Measurements from ENCODE around the gene TBC1D10A. TPM values are rescaled to one million over a fixed set of nuclear protein-coding genes. Genes with fewer than 3 reads are reported as not detected.
A peak's percentile ranks its signal among the peaks of the same experiment; 100 is the strongest.

The TBC1D10A gene, protein sequence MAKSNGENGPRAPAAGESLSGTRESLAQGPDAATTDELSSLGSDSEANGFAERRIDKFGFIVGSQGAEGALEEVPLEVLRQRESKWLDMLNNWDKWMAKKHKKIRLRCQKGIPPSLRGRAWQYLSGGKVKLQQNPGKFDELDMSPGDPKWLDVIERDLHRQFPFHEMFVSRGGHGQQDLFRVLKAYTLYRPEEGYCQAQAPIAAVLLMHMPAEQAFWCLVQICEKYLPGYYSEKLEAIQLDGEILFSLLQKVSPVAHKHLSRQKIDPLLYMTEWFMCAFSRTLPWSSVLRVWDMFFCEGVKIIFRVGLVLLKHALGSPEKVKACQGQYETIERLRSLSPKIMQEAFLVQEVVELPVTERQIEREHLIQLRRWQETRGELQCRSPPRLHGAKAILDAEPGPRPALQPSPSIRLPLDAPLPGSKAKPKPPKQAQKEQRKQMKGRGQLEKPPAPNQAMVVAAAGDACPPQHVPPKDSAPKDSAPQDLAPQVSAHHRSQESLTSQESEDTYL
- 11.1 and 12.9 TPM in 2 replicates for total RNA-seq (2014; rRNA removed; shearing (Covaris generic))
- 10.1 and 13.4 TPM in 2 replicates for polyA plus RNA-seq (2015; cell fraction: cytosol; rRNA removed)
- 21.7 and 25.2 TPM in 2 replicates for polyA plus RNA-seq (2015; cell fraction: nucleus; rRNA removed)

- peak; percentile 79 for DNase-seq (ENCODE audit: low read depth)
Measured at GRCh38 chr22:30326706-30327362, at the start of gene TBC1D10A. TSS of gene TBC1D10A (minus strand) at chr22:30326941. CDS start at chr22:30326881, 60 bp downstream.

DNA sequence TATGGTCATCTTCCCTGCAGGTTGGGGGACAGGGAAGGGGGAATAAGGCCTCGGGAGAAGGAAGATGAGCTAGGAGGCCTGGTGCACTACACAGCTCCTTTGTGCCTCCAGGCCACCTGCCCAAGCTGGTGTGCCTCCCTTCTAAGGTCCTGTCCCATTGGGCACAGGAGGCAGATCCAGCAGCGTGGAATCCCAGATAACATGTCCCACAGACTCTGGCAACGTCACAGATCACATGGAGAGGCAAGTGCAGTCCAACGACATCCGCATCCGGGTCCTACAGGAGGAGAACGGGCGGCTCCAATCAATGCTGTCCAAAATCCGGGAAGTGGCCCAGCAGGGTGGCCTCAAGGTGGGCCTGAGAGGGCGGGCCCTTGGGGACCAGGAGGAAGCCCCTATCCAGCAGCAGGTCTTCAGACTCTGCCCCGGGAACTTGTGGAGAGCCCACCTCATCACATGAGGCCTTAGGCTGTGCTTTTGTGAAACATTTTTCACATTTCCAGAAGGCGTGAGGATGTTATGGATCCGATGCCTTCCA, 48.6 kb upstream of the TBC1D10A start:
- no peak for DNase-seq (ENCODE audit: low read depth)

DNA sequence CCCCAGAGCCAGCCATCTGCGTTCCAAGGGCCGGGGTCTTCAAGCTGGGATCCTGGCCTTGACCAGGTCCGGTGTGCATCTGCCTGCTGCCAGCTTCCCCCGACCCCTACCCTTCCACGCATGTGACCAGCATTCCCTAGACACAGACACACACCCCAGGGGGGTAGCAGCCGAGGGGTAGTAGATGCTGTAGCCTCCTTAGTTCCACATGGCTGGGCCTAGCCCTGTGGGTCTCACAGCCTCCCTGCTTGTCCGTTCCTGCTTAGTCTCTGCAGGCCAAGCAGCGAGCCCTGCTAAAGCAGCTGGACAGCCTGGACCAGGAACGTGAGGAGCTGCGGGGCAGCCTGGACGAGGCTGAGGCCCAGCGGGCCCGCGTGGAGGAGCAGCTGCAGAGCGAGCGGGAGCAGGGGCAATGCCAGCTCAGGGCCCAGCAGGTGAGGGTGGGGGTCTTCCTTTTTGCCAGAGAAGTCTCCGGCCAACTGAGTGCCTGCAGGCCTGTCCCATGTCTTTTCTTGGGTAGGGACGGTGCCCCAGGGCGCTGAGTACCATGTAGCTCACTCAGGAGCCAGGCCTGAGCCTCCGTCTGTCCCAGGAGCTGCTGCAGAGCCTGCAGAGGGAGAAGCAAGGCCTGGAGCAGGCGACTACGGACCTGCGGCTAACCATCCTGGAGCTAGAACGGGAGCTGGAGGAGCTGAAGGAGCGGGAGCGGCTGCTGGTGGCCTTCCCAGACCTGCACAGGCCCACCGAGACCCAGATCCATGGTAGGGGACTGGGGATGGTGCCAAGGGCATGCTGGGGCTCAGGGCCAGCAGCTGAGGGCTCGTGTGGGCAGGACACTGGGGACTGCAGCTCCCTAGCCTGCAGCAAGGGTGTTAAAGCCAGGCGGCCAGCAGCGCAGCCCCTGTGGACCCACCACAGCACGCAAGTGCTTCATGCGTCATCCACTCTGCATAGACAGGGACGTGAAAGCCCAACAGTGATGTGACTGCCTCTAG, 46.9 kb upstream of the TBC1D10A start:
- DNase-seq (ENCODE audit: low read depth): no peak

DNA sequence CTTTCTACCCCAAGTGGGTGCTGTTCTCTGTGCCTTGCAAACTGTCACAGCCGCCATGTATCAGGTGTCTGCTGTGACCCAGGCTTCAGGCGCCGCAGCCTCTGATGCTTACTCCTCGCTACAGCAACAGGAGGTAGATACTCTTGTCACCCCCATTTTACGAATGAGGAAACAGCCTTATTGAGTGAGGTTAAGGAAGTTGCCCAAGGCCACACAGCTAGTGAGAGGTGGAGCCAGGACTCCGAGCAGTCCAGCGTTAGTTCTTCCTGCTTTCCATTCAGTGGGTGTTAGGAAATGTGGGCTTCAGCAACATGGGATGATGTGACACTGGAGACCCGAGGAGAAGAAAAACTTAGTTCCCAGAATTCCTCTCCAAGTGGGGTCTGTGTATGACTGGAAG, 46.2 kb upstream of the TBC1D10A start:
- no peak for DNase-seq (ENCODE audit: low read depth)

- no peak for DNase-seq (ENCODE audit: low read depth)
Measured at GRCh38 chr22:30371981-30372380, 45.2 kb upstream of the TBC1D10A start.

DNA sequence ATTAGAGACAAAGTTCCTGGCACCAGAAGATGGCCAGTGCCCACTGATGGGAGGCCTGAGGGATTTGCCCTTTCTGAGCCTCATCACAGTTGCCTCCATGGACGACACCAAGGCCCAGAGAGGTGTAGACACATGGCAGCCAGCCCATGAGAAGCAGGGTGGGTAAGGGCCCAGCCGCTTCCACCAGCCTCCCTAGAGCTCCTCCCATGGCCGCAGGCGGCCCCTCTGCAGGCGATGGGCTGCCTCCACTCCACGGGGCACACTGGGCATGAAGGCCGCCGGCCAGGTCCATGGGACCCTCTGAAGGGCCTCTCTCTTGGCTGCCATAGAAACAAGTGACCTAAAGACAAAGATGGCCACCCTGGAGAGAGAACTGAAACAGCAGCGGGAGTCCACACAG, 44.6 kb upstream of the TBC1D10A start:
- DNase-seq (ENCODE audit: low read depth): no peak

GRCh38 chr22:30370641-30371230, 44.0 kb upstream of the TBC1D10A start:
- no peak for DNase-seq (ENCODE audit: low read depth)

DNA sequence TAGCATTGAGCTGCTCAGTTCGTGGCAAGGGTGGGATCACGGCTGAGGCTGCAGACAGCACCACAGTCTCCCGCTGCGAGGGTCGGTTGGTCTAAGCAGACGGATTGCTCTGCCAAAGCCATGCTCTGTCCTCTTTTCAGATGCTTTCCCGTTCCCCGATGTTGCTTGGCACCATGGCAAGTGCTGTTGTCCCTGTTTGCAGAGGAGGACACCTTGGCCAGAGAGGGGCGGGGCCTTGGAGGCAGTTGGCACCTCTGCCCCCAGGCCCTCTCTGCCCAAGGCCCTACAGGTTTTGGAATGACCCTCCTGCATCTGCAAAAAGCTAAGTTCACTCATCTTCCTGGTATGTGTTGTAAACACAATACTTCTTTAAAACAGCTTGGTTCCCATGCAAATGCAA, 41.7 kb upstream of the TBC1D10A start:
- DNase-seq (ENCODE audit: low read depth): no peak

GRCh38 chr22:30365891-30366290, 39.1 kb upstream of the TBC1D10A start:
- DNase-seq (ENCODE audit: low read depth): no peak

- no peak for DNase-seq (ENCODE audit: low read depth)
Measured at GRCh38 chr22:30362651-30363281, 36.0 kb upstream of the TBC1D10A start.

- DNase-seq (ENCODE audit: low read depth): no peak
Measured at GRCh38 chr22:30361916-30362650, 35.3 kb upstream of the TBC1D10A start.

DNA sequence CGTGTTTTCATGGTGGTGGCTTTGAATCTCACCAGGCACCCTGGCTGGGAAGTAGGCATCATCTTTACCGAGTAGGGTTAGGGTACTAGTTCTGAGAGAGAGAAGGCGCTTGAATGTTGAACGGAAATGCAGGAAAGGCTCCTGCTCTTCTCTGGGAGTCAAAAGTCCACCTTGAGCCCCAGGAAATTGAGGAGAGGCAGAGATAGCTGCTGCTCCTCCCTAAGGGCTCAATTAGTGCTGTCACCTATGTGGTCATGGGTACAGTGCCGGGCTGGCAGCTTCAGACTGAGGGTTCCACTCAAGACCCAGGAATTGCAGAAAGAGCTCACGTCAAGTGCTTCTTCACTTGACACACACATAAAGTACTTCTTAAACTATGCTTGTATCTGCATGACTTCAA, 31.8 kb upstream of the TBC1D10A start:
- DNase-seq (ENCODE audit: low read depth): no peak

DNA sequence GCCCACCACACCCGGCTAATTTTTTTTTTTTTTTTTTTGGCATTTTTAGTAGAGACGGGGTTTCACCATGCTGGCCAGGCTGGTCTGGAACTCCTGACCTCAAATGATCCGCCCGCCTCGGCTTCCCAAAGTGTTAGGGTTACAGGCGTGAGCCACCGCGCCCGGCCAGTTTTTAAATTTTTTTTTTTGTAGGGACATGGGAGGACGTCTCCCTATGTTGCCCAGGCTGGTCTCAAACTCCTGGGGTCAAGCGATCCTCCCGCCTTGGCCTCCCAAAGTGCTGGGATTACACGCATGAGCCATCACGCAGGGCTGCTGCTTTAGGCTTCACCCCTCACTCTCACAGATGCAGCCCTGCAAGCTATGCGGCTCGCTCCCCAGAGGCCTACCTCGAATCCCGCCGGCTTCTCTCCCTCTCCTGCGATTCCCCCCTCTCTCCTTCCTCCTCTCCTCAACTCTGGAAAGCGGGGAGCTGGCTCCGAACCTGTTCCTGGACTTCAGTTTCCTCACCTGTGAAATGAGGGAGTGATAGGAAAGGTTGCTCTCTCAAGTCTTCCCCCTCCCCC, 31.0 kb upstream of the TBC1D10A start:
- DNase-seq (ENCODE audit: low read depth): no peak

GRCh38 chr22:30357236-30357570, 30.5 kb upstream of the TBC1D10A start:
- no peak for DNase-seq (ENCODE audit: low read depth)

DNA sequence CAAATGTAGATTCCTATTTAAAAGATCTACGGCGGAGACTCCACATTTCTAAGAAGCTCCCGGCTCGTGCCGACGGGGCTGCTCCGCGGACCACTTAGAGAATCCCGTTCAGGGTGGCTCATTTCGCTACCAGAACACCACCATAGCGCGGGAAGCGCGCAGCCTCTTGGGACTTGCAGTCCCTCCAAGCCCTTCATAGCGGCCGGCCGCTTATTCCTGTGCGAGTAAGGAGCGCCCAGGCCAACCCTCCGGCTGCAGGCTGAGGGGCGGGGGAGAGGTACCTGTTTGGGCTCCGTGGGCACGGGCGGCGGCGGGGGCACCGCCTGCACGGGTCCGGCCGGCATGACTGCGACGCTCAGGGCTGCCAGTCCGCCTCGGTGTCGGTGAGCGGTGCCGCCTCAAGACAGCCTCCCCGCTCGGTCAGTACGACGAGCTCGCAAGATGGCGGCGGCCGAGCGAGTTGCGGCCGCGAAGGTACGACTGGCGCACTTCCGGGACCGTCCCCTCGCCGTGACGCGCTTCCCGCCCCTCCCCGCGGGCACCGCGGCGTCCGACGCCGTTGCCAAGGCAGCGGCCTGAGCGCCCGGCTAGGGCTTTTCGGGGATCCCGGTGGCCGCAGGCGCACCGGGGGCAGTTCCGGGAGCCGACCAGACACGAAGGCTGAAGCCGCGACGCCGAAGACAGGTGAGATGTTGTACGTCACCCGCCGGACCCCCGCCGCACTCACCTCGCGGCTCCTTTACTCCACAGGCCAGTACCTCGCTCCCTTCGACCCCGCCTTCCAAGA, 29.9 kb upstream of the TBC1D10A start, which contains the start of the genes CCDC157 and SF3A1:
Gene CCDC157, plus strand, starts transcription at position 559 of the 787 bp plus-strand sequence. CDS start 8,994 bp downstream, outside the sequence.
Gene SF3A1, minus strand, starts transcription at position 446 of the 787 bp plus-strand sequence. Its CDS starts 102 bp downstream, at position 344.
- peak; percentile 84 for DNase-seq (ENCODE audit: low read depth)

DNA sequence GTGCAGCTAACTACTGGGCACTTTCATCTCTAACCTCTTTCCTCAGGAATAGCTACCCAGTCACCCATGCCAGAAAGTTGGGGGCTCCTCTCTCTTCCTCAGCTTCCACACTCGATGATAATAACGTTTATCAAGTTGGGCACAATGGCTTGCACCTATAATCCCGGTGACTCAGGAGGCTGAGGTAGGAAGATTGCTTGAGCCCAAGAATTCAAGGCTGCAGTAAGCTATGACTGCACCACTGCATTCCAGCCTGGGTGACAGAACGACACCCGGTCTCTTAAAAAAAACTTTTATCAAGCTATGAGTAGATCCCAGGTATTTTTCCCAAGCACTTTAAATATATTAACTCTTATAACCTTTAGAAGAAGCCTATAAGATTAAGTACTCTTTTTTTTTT, 27.9 kb upstream of the TBC1D10A start:
- no peak for DNase-seq (ENCODE audit: low read depth)

DNA sequence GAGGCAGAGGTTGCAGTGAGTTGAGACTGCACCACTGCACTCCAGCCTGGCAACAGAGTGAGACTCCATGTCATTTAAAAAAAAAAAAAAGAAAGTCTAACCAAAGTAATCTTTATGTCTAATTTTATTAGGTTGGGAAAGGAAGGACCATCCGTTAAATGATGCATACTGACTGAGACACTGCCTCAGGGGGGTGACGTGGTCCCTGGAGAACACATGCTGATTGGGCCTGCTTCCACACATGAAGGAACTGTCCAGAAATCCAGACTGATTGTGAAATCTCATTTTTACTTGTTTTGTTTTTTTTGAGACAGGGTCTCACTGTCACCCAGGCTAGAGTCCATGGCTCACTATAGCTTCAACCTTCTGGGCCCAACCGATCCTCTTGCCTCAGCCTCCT, 24.5 kb upstream of the TBC1D10A start:
- no peak for DNase-seq (ENCODE audit: low read depth)

DNA sequence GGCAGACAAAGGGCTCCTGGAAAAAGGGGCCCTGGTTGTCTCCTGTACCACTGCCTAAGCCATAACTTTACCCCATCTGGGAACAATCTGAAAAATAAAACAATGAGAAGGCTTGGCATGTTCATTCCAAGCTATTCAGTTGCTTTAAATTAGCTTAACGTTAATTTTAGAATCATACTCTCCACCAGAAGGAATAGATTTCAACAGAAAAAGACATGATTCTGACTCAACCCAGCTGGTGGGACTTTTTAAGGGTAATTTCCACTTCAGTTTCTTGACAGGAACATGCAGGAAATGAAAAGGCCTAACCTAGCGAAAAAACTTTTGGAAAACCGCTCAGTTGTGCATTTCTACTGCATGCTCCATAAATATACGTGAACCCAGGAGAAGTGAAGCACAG, 22.1 kb upstream of the TBC1D10A start:
- DNase-seq (ENCODE audit: low read depth): no peak
